GM12878 (cell line): ENCODE data around the gene MGAT5. TPM values are rescaled to one million over a fixed set of nuclear protein-coding genes. Genes with fewer than 3 reads are reported as not detected.

Experiments used
- ATAC-seq: fragments of 200-7000 bp; cut with Tn5 transposase; 3 replicates; pipeline ENCODE4 v1.9.1; 2020; ENCODE audit warnings: mild to moderate bottlenecking, moderate library complexity
- BruUV-seq: library from RNA; stranded (reverse); fragments of 400-500 nt; replicated peaks from 2 replicates; lab custom pipeline; 2021; lab: Mats Ljungman, UMichigan
- CTCF ChIA-PET: fragments of 300-600 bp; sonication (Branson Sonifier 250); formaldehyde crosslinking; extraction: SDS; loops from one replicate; lab custom pipeline; 2021; ENCODE audit warnings: inconsistent platforms; lab: Yijun Ruan, JAX
- POLR2A ChIA-PET: fragments of 350-600 bp; formaldehyde crosslinking; extraction: SDS; loops from one replicate; lab custom pipeline; 2021; ENCODE audit warnings: inconsistent platforms; lab: Charles Lee
- RAD21 ChIA-PET: fragments of 300-600 bp; sonication (Branson Sonifier 250); formaldehyde crosslinking; loops from one replicate; lab custom pipeline; 2023; ENCODE audit warnings: antibody characterized with exemption; ENCODE audit not compliant: unreplicated experiment; lab: Charles Lee
- SMC1A ChIA-PET: fragments of 300-600 bp; sonication (Branson Sonifier 250); formaldehyde crosslinking; loops from one replicate; lab custom pipeline; 2023; ENCODE audit not compliant: unreplicated experiment, uncharacterized antibody; lab: Charles Lee
- DNase-seq: peaks from one replicate; pipeline ENCODE4 v3.0.0-alpha.2; 2011; ENCODE audit warnings: low read depth, low spot score
- FAIRE-seq: peaks from 3 replicates; lab custom pipeline; 2011; peaks lifted over from hg19 to GRCh38; lab: Jason Lieb, UNC
- H2AFZ ChIP-seq: 2 replicates; pipeline ENCODE4 v1.6.0; 2011; ENCODE audit warnings: low read depth, low read length, control low read depth; ENCODE audit not compliant: control insufficient read depth
- H3K27ac ChIP-seq: 2 replicates; pipeline ENCODE4 v1.5.1; 2011; ENCODE audit warnings: control low read depth; ENCODE audit not compliant: control insufficient read depth, insufficient read depth
- H3K27me3 ChIP-seq, 2 experiments: replicated peaks in 1 of 2; 2 replicates each; pipeline versions ENCODE4 v1.6.0 to v1.6.1; 2011; ENCODE audit warnings: low read length in 1 of 2; ENCODE audit not compliant: control insufficient read depth in 2 of 2, insufficient read depth in 2 of 2
- H3K36me3 ChIP-seq, 2 experiments: 2 replicates each; pipeline ENCODE4 v1.5.1; 2011; ENCODE audit warnings: low read length in 1 of 2; ENCODE audit not compliant: control insufficient read depth in 2 of 2, insufficient read depth in 2 of 2
- H3K4me1 ChIP-seq: 2 replicates; pipeline ENCODE4 v1.6.1; 2011; ENCODE audit warnings: mild to moderate bottlenecking, low read length, moderate library complexity, mixed read lengths; ENCODE audit not compliant: control insufficient read depth, insufficient read depth
- H3K4me2 ChIP-seq: 2 replicates; pipeline ENCODE4 v1.6.0; 2011; ENCODE audit warnings: control low read depth; ENCODE audit not compliant: control insufficient read depth, insufficient read depth
- H3K4me3 ChIP-seq: fragments of 200-600 bp; sonication (generic); 2 replicates; pipeline ENCODE4 v1.5.1; 2016
- H3K79me2 ChIP-seq: 2 replicates; pipeline ENCODE4 v1.6.0; 2011; ENCODE audit warnings: low read length; ENCODE audit not compliant: control insufficient read depth, insufficient read depth
- H3K9ac ChIP-seq: 2 replicates; pipeline ENCODE4 v1.8.0; 2011; ENCODE audit warnings: low read length, control low read depth, mixed read lengths; ENCODE audit not compliant: control insufficient read depth, insufficient read depth
- H3K9me3 ChIP-seq: replicated peaks from 3 replicates; pipeline ENCODE4 v1.5.1; 2011; ENCODE audit warnings: mild to moderate bottlenecking, low read length; ENCODE audit not compliant: control insufficient read depth, insufficient read depth
- H4K20me1 ChIP-seq: 2 replicates; pipeline ENCODE4 v1.6.0; 2011; ENCODE audit not compliant: control insufficient read depth, insufficient read depth
- EP300 ChIP-seq, 2 experiments: fragments of 150-350 bp in 1 of 2; IDR thresholded peaks; 2 replicates each; pipeline ENCODE4 v1.6.1; 2011 to 2012; ENCODE audit warnings: low read depth in 2 of 2, low read length in 2 of 2, borderline replicate concordance in 1 of 2, improper control_type of control experiment in 1 of 2, inconsistent platforms in 1 of 2; ENCODE audit not compliant: control insufficient read depth in 1 of 2
- EZH2 ChIP-seq: IDR thresholded peaks from 2 replicates; pipeline ENCODE4 v1.6.1; 2012; ENCODE audit warnings: low read depth, mild to moderate bottlenecking, control low read depth, inconsistent platforms, low read length, borderline replicate concordance; ENCODE audit not compliant: control insufficient read depth
- HCFC1 ChIP-seq: fragments of 150-350 bp; IDR thresholded peaks from 2 replicates; pipeline ENCODE4 v1.6.1; 2014; ENCODE audit warnings: low read length
- RAD21 ChIP-seq: IDR thresholded peaks from 2 replicates; pipeline ENCODE4 v1.6.1; 2011; ENCODE audit warnings: mild to moderate bottlenecking, low read depth, low read length, moderate library complexity; ENCODE audit not compliant: insufficient read depth
- SMC3 ChIP-seq: IDR thresholded peaks from 2 replicates; pipeline ENCODE4 v1.6.1; 2011; ENCODE audit warnings: low read length, improper control_type of control experiment, borderline replicate concordance
- TCF3 ChIP-seq: IDR thresholded peaks from 2 replicates; pipeline ENCODE4 v1.6.1; 2012; ENCODE audit warnings: low read depth, mild to moderate bottlenecking, low read length, borderline replicate concordance; ENCODE audit not compliant: insufficient read depth
- WGBS: methylation state at CpG from one replicate; pipeline ENCODE4 v1.1.6; 2016; ENCODE audit warnings: low lambda C conversion rate; ENCODE audit not compliant: insufficient replicate concordance, insufficient coverage; ENCODE audit errors: missing lambda C conversion rate; 5-methylcytosine and 5-hydroxymethylcytosine counted together
- in situ Hi-C: fragments of 300-500 bp; cut with MboI; formaldehyde crosslinking; loops from 9 replicates; pipeline ENCODE4 v1.14.3; 2018; ENCODE audit warnings: mixed read lengths
- intact Hi-C: fragments of 100-400 bp; cut with micrococcal nuclease; formaldehyde crosslinking; loops from one replicate; pipeline ENCODE4 v1.14.2; 2022; ENCODE audit not compliant: unreplicated experiment
- polyA plus RNA-seq, 11 experiments: library from polyadenylated mRNA; depleted of rRNA in 4 of 11; unstranded in 6 of 11; stranded (reverse) in 5 of 11; fragments of >200 nt; fragmentation: Nextera tagmentation in 4 of 11; fragmentation: Illumina TruSeq in 1 of 11; extraction: Ambion mirVana in 4 of 11; extraction: Trizol in 1 of 11; gene quantifications; 1 replicate in 1 of 11; 2 replicates in 10 of 11; pipeline versions ENCODE4 v1.2.1 to v1.2.3, GENCODE V29; 2011 to 2016; ENCODE audit warnings: inconsistent platforms in 2 of 11, missing spikeins in 2 of 11, low read depth in 1 of 11
- total RNA-seq, 4 experiments: library from RNA; depleted of rRNA in 3 of 4; stranded (reverse); fragments of >200 nt in 3 of 4; fragmentation: Illumina TruSeq in 1 of 4; extraction: Trizol in 1 of 4; gene quantifications; 2 replicates each; pipeline versions ENCODE4 v1.2.1 to v1.2.3, GENCODE V29; 2013 to 2021
- TF ChIP-seq, protein P1 (sequence below): fragments of 450-650 bp; conservative IDR thresholded peaks from 2 replicates; pipeline ENCODE4 v1.6.1; 2017; ENCODE audit warnings: mild to moderate bottlenecking, moderate library complexity
- TF ChIP-seq, protein P2 (sequence below), 3 experiments: IDR thresholded peaks in 2 of 3; conservative IDR thresholded peaks in 1 of 3; 2 replicates each; pipeline ENCODE4 v1.5.1; 2011; ENCODE audit warnings: low read depth in 3 of 3, low read length in 3 of 3, mild to moderate bottlenecking in 3 of 3, control low read depth in 2 of 3, moderate library complexity in 2 of 3, inconsistent platforms in 1 of 3, mixed read lengths in 1 of 3; ENCODE audit not compliant: control insufficient read depth in 2 of 3, insufficient read depth in 1 of 3; ENCODE audit errors: extremely low read depth in 1 of 3

MGAT5 gene
- total and polyA plus RNA-seq, 10 of the 15 experiments (the other 5 are each of a cell fraction or from before 2014, with no cell fraction given) = 4.9 to 104 (median 36.2) TPM

- no peak for TF ChIP-seq EP300 (IDR thresholded peaks at IDR 0.05; ENCODE audit: borderline replicate concordance in 1 of 2, control insufficient read depth in 1 of 2, low read depth in 2 of 2, low read length in 2 of 2)
- no peak for TF ChIP-seq EZH2
These were observed 206.0 kb downstream of the MGAT5 start (continued) for GRCh38 chr2:134459706-134460406.

GRCh38 chr2:134460583-134460998 is 206.7 kb downstream of the MGAT5 start:
- 12% methylated on average over 8 of the region's 8 CpGs for WGBS
- CTCF ChIA-PET = interaction anchor here (0.7 to 2.5 kb wide), 8 partner anchors 9 to 529 kb away, joined by 3 to 18 read pairs (median 3); no protein-coding TSS in a partner anchor
- Histone ChIP-seq H3K27me3 (no peaks in the 10 kb centered on the region), H3K4me2 (no peak overlapping the region), H3K9ac (no peak overlapping the region), H2AFZ (no peak overlapping the region), H3K4me1 (no peaks in the 10 kb centered on the region), H3K4me3 (no peak overlapping the region), H4K20me1 (no peaks in the 10 kb centered on the region), H3K36me3 (peaks cover 0 to 2% of the 10 kb centered on the region in 2 experiments; a peak in 1 of 4 replicates), H3K27ac (no peak overlapping the region), H3K9me3 (no peaks in the 10 kb centered on the region), H3K79me2 (no peaks in the 10 kb centered on the region)
- intact Hi-C loops (loop anchor here (1.0 kb wide), 1 partner anchor 438 kb away; no protein-coding TSS in a partner anchor), in situ Hi-C loops (loop anchor here (5.0 kb wide), 1 partner anchor 437 kb away; no protein-coding TSS in a partner anchor)
- SMC1A ChIA-PET = interaction anchor here (1.1 to 1.5 kb wide), 4 partner anchors 9 to 544 kb away, joined by 3 to 8 read pairs (median 4); no protein-coding TSS in a partner anchor
- no TSS peak for BruUV-seq
- ATAC-seq (peak; percentile 92), DNase-seq (no peak), FAIRE-seq (peak; percentile 89)
- RAD21 ChIA-PET = interaction anchor here (0.5 to 1.5 kb wide), 2 partner anchors 438 to 785 kb away, joined by 4 to 6 read pairs; no protein-coding TSS in a partner anchor
- TF ChIP-seq HCFC1 (no peak), RAD21 (peak; percentile 76), TCF3 (no peak), SMC3 (peak; percentile 50; the same call in 1 of the 2 replicates)
- TF ChIP-seq, protein P1, sequence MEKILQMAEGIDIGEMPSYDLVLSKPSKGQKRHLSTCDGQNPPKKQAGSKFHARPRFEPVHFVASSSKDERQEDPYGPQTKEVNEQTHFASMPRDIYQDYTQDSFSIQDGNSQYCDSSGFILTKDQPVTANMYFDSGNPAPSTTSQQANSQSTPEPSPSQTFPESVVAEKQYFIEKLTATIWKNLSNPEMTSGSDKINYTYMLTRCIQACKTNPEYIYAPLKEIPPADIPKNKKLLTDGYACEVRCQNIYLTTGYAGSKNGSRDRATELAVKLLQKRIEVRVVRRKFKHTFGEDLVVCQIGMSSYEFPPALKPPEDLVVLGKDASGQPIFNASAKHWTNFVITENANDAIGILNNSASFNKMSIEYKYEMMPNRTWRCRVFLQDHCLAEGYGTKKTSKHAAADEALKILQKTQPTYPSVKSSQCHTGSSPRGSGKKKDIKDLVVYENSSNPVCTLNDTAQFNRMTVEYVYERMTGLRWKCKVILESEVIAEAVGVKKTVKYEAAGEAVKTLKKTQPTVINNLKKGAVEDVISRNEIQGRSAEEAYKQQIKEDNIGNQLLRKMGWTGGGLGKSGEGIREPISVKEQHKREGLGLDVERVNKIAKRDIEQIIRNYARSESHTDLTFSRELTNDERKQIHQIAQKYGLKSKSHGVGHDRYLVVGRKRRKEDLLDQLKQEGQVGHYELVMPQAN = no peak
- TF ChIP-seq, protein P2, sequence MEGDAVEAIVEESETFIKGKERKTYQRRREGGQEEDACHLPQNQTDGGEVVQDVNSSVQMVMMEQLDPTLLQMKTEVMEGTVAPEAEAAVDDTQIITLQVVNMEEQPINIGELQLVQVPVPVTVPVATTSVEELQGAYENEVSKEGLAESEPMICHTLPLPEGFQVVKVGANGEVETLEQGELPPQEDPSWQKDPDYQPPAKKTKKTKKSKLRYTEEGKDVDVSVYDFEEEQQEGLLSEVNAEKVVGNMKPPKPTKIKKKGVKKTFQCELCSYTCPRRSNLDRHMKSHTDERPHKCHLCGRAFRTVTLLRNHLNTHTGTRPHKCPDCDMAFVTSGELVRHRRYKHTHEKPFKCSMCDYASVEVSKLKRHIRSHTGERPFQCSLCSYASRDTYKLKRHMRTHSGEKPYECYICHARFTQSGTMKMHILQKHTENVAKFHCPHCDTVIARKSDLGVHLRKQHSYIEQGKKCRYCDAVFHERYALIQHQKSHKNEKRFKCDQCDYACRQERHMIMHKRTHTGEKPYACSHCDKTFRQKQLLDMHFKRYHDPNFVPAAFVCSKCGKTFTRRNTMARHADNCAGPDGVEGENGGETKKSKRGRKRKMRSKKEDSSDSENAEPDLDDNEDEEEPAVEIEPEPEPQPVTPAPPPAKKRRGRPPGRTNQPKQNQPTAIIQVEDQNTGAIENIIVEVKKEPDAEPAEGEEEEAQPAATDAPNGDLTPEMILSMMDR (IDR thresholded peaks at IDR 0.05 in 2 of 3, conservative IDR thresholded peaks at IDR 0.05 in 1 of 3; ENCODE audit: control insufficient read depth in 2 of 3, extremely low read depth in 1 of 3, insufficient read depth in 1 of 3, low read depth in 3 of 3, low read length in 3 of 3) = peak; percentile 67 to 76 (median 74)
- POLR2A ChIA-PET = interaction anchor here (0.7 kb wide), 1 partner anchor 213 kb away, joined by 3 read pairs; no protein-coding TSS in a partner anchor
